Loucy (cell line): Measurements from ENCODE around the gene NDUFA5.

Source experiments
- CTCF ChIP-seq: fragments of 200-600 bp; sonication (generic); conservative IDR thresholded peaks from 2 replicates; pipeline ENCODE4 v1.5.1; 2014; ENCODE audit warnings: mild to moderate bottlenecking, antibody characterized with exemption, low read length
- EZH2phosphoT487 ChIP-seq: fragments of 200-600 bp; IDR thresholded peaks from 2 replicates; pipeline ENCODE4 v1.6.1; 2018; ENCODE audit warnings: antibody characterized with exemption, mild to moderate bottlenecking, moderate library complexity, borderline replicate concordance

DNA sequence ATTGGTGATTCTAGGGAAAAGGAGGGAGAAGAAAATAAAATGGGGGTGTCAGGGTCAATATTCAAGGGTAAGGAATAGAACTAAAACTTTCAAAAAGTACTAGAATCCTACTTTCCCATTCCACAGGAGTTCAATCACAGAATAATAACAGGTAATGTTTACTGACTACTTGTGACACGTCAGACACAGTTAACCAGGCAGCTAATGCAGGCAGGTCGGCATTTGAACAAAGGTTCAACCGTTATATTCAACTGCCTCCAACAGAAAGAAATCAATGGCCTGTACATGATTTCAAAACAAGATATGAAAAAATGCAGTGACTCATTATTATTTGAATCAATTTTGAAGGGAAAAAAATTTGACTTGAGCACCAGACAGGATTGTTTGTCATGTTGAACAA is 47.1 kb upstream of the NDUFA5 start:
- TF ChIP-seq CTCF (no peak), EZH2phosphoT487 (no peak)
